Measurements from ENCODE around the gene PDE9A. TPM values are rescaled to one million over a fixed set of nuclear protein-coding genes. Genes with fewer than 3 reads are reported as not detected.

The PDE9A gene
- total RNA-seq, 1 experiment from 2014 or later, result 8.4 TPM

- Histone ChIP-seq H3K27ac (no peak overlapping the region), H3K27me3 (ENCODE audit: insufficient read depth, low read depth) (peaks cover 6% of the 10 kb centered on the region; the same call in 1 of the 2 replicates), H2AFZ (no peak overlapping the region), H4K20me1 (ENCODE audit: insufficient read depth) (no peaks in the 10 kb centered on the region), H3K4me1 (replicated peaks; ENCODE audit: insufficient read depth) (no peaks in the 10 kb centered on the region), H3K9me2 (ENCODE audit: insufficient read depth) (no peaks in the 10 kb centered on the region), H3K4me3 (no peak overlapping the region), H3K4me2 (no peak overlapping the region), H3K9me3 (ENCODE audit: insufficient read depth, low read depth) (no peaks in the 10 kb centered on the region), H3K36me3 (ENCODE audit: low read depth) (no peaks in the 10 kb centered on the region), H3K79me2 (ENCODE audit: low read depth) (no peaks in the 10 kb centered on the region), H3F3A (ENCODE audit: insufficient read depth, low read depth) (no peaks in the 10 kb centered on the region)
- intact Hi-C loops (cut with micrococcal nuclease; ENCODE audit: unreplicated experiment), result no loop called here
- BruUV-seq (replicated peaks), result no TSS peak
- ChIA-PET CTCF (interaction anchor here (0.6 kb wide), 1 partner anchor 9 kb away, joined by 3 read pairs; no protein-coding TSS in a partner anchor), POLR2A (ENCODE audit: unreplicated experiment) (no interaction called here)
- no peak for DNase-seq
- TF ChIP-seq EZH2 (IDR thresholded peaks at IDR 0.05; ENCODE audit: low read depth) (no peak), CTCF (conservative IDR thresholded peaks at IDR 0.05) (no peak)
Observed at GRCh38 chr21:42781971-42782722, 128.7 kb downstream of the PDE9A start.

- Histone ChIP-seq H3K4me2 (no peak overlapping the region), H3K9me3 (ENCODE audit: insufficient read depth, low read depth) (no peaks in the 10 kb centered on the region), H3K27ac (no peak overlapping the region), H3K79me2 (ENCODE audit: low read depth) (no peaks in the 10 kb centered on the region), H3K36me3 (ENCODE audit: low read depth) (no peaks in the 10 kb centered on the region), H2AFZ (no peak overlapping the region), H3K4me3 (no peak overlapping the region), H3F3A (ENCODE audit: insufficient read depth, low read depth) (no peaks in the 10 kb centered on the region), H3K27me3 (ENCODE audit: insufficient read depth, low read depth) (peaks cover 6% of the 10 kb centered on the region; the same call in 1 of the 2 replicates), H3K9me2 (ENCODE audit: insufficient read depth) (no peaks in the 10 kb centered on the region), H4K20me1 (ENCODE audit: insufficient read depth) (no peaks in the 10 kb centered on the region), H3K4me1 (replicated peaks; ENCODE audit: insufficient read depth) (no peaks in the 10 kb centered on the region)
- BruUV-seq (replicated peaks), result no TSS peak
- TF ChIP-seq CTCF (conservative IDR thresholded peaks at IDR 0.05) (no peak), EZH2 (IDR thresholded peaks at IDR 0.05; ENCODE audit: low read depth) (no peak)
- CTCF ChIA-PET, result interaction anchor here (0.6 kb wide), 1 partner anchor 10 kb away, joined by 3 read pairs; no protein-coding TSS in a partner anchor
- POLR2A ChIA-PET (ENCODE audit: unreplicated experiment), result no interaction called here
- intact Hi-C loops (cut with micrococcal nuclease; ENCODE audit: unreplicated experiment), result no loop called here
- DNase-seq, result no peak
Observed at GRCh38 chr21:42782723-42783242, 129.4 kb downstream of the PDE9A start.

GRCh38 chr21:42784276-42784675 lies 130.9 kb downstream of the PDE9A start:
- Histone ChIP-seq H2AFZ (no peak overlapping the region), H3K9me2 (ENCODE audit: insufficient read depth) (no peaks in the 10 kb centered on the region), H3K36me3 (ENCODE audit: low read depth) (no peaks in the 10 kb centered on the region), H3K4me3 (no peak overlapping the region), H3K4me2 (no peak overlapping the region), H3F3A (ENCODE audit: insufficient read depth, low read depth) (no peaks in the 10 kb centered on the region), H3K79me2 (ENCODE audit: low read depth) (no peaks in the 10 kb centered on the region), H3K27ac (no peak overlapping the region), H3K4me1 (replicated peaks; ENCODE audit: insufficient read depth) (no peaks in the 10 kb centered on the region), H4K20me1 (ENCODE audit: insufficient read depth) (no peaks in the 10 kb centered on the region), H3K27me3 (ENCODE audit: insufficient read depth, low read depth) (peaks cover 6% of the 10 kb centered on the region; the same call in 1 of the 2 replicates), H3K9me3 (ENCODE audit: insufficient read depth, low read depth) (no peaks in the 10 kb centered on the region)
- intact Hi-C loops (cut with micrococcal nuclease; ENCODE audit: unreplicated experiment), result no loop called here
- POLR2A ChIA-PET (ENCODE audit: unreplicated experiment), result no interaction called here
- DNase-seq, result no peak
- BruUV-seq (replicated peaks), result no TSS peak
- CTCF ChIA-PET, result no interaction called here
- TF ChIP-seq EZH2 (IDR thresholded peaks at IDR 0.05; ENCODE audit: low read depth), result no peak
- no peak for TF ChIP-seq CTCF (conservative IDR thresholded peaks at IDR 0.05)
